ENCODE results near the gene SOD2.
"Not testable (repeated sequence)": the region's sequence is repeated elsewhere in the genome, so short reads cannot be mapped to it uniquely, and the experiment has no call there.

SOD2 gene

DNA sequence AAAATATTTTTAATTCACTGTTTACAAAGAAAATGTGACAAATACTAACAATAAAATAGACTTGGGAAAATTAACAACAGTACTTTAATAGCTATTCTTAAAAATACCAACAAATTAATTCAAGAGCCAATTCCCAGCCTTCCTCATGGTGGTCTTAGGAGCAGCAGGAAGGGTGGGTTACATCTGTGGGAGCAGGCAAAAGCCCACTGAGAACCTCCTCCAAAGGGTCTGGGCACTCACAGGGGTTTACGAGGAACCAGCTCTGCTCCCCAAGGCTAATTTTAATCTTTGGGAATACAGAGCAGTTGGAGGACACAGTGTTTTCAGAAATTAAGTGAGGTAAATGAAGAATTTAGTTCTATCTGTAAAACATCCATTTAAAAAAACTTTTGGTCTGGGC, 10.2 kb downstream of the SOD2 start:
- DNase-seq (ENCODE audit: low read depth, low spot score), result no peak

DNA sequence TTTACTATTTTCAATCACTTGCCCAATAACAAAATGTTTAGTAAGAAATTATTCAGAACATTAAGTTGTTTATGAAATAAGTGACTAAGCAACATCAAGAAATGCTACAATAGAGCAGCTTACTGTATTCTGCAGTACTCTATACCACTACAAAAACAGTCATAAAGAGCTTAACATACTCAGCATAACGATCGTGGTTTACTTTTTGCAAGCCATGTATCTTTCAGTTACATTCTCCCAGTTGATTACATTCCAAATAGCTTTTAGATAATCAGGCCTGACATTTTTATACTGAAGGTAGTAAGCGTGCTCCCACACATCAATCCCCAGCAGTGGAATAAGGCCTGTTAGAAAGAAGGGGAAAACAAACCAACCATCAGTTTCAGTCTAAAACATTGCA, 10.7 kb downstream of the SOD2 start:
- DNase-seq (ENCODE audit: low read depth, low spot score), result no peak

DNA sequence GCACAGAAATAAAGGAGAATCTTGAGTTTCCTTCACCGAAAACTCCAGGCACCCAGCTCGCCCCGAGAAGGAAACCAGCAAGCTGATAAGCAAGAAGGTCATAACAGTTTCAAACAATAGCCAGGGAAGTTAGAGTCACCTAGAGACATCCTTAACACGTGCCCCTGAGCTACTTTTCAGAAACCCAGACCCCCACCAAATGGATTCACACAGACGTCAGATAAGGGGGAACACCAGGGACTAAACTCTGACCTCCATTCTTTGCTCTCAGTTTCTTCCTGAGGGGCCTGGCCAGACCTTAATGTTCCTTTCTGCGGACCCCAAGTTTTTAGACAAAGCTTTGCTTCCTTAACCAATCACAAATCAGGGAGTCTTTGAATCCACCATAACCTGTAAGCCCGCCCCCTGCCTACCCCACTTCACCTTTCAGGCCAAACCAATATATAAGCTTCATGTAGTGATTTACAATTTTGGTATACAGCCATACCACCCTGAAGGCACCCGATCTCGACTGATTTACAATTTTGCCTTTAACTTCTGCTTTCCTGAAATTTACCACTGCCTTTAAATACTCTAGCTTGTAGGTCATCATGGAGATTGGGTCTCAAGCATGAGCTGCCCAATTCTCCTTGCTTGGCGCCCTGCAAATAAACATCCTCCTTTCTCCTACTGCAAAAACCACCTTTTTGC, 11.7 kb downstream of the SOD2 start:
- no peak for DNase-seq (ENCODE audit: low read depth, low spot score)

DNA sequence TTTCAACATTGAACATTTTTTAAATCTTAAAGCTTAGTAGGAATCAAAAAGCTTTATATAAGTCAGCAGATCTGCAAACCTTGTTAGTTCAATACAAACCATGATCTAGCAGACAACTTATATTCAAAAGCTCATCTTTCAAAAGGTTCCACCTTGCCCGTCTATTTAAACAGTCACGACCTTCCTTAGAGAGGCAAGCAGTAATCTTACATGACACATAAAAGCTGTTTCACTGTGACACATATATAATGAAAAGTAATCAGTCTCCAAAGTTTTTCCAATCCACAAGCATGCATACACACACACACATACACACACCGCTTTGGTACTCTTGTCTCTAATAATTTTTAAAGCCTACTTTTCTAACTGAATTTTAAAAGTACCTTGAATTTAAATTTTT, 12.9 kb downstream of the SOD2 start:
- DNase-seq (ENCODE audit: low read depth, low spot score), result no peak

DNA sequence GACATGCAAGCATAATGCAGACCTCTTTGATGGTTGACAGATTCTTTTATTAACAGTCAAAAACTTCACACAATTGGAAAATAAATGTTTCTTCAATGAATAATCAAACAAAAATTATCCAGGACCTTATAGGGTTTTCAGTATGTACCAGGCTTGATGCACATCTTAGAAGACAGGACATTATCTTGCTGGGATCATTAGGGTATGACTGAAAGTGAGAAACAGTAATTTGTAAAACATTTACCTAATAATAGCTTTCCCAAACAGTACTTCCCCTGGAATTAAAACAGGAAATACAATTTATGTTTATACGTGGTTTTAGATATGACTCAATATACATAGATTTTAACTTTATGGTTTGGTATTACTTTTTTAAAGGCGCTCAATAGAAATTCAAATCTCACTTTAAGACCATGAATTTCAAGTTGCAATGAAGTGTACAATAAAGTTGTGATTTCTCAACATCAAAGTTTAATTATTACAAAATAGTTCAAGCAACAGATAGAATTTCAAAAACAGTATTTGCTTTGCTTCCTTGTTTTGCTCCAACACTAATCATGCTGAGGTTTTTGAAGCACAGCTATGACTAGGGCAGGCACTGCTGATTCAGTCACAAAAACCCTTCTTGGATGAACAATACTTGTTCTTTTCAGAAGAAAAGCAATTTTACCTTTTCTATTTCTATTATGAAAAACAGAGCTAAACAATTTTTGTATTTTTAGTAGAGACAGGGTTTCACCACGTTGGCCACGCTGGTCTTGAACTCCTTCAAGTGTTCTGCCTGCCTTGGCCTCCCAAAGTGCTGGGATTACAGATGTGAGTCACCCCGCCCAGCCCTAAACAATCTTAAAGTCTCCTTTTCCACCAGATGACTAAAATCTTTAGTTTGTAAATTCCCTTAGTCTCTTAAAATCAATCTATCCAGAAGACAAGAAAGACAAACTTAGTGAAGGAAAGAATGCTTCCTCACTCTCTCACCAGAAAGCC, 13.7 kb downstream of the SOD2 start:
- DNase-seq (ENCODE audit: low read depth, low spot score), result no peak

DNA sequence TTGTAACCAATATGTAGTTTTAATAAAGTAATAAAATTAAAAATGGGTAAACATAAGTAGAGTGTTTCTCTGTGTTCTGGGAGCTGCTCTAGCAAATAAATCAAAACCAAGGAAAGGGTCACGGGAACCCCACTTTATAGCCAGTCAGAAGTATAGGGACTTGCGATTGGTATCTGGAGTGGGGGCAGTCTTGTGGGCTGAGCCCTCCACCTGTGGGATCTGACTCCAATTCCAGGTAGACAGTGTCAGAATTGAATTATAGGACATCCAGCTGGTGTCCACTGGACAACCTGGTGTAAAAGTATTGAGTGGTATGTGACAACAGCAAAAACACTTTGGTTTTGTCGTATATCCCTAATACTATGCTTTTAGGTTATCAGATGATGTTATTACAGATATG, 14.5 kb downstream of the SOD2 start:
- DNase-seq (ENCODE audit: low read depth, low spot score), result no peak

DNA sequence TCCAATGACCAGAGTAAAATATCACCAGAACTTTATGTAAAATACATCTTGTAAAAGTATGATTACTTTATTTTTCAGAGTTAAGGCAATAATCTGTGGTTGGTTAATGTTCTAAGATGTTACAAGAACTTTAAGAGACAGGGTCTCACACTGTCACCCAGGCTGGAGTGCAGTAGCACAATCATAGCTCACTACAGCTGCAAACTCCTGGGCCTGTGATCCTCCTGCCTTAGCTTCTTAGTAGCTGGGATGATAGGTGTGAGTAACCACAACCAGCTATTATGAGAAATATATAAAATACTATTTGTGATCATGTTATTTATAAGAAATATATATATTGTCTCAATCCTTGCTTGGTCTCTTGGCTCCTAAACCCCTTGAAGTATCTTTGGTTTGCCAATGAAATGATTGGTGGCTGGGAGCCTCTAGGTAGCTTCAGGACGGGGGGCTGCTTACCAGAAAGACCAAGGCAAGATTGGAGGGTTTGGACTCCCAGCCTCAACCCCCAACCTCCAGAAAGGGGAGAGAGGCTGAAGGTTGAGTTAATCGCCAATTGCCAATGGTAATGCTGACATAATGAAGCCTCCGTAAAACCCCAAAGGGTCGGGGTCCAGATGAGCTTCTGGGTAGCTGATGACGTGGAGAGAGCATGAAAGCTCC, 15.4 kb downstream of the SOD2 start:
- DNase-seq (ENCODE audit: low read depth, low spot score), result no peak

DNA sequence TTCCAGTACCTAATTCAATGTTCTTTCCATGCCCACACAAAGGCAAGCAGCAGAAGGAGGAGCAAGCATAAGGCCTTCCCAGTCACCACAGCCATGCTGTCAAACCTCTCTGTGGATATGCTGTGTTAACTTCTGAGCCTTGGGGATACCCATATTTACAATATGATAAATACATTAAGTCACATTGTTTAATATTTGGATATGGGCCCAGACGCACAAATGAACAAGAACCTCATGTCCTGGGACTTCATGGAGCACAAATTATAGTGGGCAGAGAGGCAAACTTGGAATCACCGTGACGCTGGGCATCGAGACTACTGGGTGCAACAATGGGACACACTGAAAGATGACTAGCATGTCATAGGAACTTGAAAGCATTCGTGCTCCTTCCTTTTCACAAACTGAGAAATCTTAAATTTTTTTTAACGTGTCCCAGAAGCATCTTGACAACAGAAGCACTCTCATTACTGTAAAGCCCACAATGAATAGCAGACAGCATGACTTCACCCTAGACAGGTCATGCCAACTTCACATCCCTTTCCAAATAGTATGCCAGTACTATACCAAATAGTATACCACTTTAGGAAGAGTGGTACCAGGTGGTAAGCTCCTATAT, 16.0 kb downstream of the SOD2 start:
- DNase-seq (ENCODE audit: low read depth, low spot score), result no peak

DNA sequence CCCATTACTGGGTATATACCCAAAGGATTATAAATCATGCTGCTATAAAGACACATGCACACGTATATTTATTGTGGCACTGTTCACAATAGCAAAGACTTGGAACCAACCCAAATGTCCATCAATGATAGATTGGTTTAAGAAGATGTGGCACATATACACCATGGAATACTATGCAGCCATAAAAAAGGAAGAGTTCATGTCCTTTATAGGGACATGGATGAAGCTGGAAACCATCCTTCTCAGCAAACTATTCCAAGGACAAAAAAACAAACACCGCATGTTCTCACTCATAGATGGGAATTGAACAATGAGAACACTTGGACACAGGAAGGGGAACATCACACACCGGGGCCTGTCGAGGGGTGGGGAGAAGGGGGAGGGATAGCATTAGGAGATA, 16.8 kb downstream of the SOD2 start:
- DNase-seq (ENCODE audit: low read depth, low spot score), result not testable (repeated sequence)

DNA sequence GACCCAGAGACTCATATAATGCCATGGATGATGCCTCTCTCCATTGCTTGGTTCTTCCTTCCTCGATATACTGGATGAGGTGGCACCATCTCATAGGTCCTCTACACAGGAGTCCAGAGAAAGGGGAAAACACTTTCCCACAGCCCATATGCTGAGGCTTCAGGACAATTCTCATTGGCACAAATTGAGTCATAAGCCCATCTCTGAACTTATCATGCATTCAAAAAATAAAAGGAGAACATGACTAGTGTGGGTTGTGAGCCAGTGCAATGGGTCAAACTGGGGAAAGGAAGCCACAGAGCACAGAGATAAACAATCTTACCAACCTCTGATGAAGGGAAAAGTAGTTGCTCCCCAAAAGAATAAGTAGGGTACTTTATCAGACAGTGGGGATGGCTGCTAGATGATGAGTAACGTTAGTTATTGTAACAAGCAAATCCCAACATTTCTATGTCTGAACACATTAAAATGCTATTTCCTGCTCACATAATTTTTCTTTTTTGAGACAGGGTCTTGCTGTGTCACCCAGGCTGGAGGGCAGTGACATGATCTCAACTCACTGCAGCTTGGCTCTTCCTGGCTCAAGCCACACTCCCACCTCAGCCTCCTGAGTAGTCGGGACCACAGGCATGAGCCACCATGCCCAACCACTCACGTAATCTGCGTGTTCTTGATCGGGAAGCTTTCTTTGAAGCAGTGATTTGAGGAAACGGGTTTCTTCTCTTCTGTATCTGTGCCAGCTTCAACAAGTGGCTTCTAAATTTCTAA, 27.0 kb downstream of the SOD2 start:
- DNase-seq (ENCODE audit: low read depth, low spot score), result no peak

DNA sequence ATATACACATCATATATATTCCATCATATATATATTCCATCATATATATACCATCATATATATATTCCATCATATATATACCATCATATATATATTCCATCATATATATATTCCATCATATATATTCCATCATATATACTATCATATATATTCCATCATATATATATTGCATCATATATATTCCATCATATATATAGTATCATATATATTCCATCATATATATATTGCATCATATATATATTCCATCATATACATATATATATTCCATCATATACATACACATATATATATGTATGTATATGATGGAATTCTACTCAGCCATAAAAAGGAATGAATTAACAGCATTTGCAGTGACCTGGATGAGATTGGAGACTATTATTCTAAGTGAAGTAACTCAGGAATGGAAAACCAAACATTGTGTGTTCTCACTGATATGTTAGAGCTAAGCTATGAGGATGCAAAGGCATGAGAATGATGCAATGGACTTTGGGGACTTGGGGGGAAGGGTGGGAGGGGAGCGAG, 29.6 kb downstream of the SOD2 start:
- DNase-seq (ENCODE audit: low read depth, low spot score), result not testable (repeated sequence)

DNA sequence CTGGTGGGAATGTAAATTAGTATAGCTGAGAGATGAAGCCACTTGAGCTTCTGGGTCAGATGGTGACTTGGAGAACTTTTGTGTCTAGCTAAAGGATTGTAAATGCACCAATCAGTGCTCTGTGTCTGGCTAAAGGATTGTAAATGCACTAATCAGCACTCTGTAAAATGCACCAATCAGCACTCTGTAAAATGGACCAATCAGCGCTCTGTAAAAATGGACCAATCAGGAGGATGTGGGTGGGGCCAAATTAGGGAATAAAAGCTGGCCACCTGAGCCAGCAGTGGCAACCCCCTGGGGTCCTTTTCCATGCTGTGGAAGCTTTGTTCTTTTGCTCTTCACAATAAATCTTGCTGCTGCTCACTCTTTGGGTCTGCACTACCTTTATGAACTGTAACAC, 31.1 kb downstream of the SOD2 start:
- not testable (repeated sequence) for DNase-seq (ENCODE audit: low read depth, low spot score)

DNA sequence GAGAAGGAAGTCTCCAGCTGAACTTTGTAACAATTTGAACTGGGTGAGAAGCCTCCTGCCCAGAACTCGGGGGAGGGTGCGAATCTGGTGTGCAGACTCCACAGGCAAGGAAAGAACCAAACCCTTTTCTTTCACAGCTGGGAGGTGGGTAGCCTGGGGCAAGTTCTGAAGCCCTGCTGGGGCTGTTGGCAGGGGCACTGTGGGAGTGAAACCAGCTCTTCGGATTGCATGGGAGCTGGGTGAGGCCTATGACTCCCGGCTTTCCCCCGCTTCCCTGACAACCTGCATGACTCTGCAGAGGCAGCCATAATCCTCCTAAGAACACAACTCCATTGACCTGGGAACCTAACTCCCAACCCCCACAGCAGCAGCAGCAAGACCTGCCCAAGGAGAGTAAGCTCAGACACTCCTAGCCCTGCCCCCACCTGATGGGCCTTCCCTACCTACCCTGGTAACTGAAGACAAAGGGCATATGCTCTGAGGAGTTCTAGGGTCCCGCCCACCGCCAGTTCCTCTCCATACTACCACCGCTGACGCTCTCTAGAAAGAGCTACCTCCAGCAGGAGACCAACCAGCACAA, 37.5 kb downstream of the SOD2 start:
- DNase-seq (ENCODE audit: low read depth, low spot score), result no peak

DNA sequence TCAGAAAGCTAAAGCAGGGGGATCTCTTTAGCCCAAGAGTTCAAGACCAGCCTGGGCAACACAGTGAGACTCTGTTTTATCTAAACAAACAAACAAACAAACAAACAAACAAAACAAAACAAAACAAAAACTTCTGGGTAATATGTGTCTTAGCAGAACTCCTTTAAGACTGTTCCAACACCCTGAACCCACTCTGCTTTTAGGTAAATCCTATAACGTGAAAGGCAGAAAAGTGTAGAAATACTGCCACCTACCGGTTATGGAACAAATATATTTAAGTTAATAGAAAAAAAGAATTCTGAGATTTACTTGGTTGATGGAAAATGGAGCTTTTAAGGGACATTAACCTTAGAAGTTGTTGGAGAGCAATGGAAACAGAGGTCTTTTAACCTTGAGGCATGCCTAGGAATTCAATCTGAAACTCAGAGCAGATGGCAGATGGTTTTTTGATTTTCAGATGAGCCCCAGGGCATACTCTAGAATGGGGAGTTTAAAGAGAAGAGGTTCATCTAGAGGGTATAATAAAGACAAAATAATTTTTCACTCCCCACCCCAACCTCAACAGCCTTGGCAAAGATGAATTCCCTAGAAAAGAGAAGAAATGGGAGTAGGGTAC, 38.5 kb downstream of the SOD2 start:
- no peak for DNase-seq (ENCODE audit: low read depth, low spot score)

DNA sequence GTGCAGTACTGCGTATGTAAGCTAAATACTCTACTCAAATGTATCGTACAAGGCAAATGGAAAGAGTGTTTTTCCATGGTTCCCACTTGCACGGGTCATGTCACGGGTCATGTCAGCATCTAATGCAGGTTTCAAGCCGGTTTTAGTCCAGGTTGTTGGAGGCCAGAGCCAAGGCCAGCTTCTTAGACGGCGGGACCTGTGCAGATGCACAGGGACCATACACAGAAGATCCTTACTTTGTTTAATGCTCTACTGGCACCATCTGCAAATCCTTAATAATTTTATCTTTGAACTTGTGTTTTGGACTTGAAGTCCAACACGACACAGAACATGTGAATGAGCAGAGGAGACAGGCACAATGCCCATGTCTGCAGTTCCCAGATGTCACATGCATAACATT, 42.7 kb downstream of the SOD2 start:
- no peak for DNase-seq (ENCODE audit: low read depth, low spot score)

DNA sequence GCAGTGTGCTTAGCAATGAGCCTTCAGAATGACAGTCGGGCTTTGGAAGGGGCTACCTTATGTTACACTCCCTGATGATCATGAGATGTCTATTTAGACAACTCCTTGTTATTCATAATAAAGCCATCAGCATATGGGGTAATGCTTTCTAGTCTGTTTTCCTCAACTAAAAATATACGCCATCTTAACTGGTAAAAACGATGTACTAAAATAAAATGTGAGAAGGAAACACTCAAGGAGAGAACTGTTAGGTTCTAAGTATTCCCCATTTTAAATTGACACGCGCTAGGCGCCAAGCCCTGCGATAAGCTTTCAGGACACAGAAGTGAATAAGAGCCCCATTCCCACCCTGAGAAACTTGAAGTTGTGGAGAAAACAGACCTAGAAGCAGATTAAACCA, 43.6 kb downstream of the SOD2 start:
- DNase-seq (ENCODE audit: low read depth, low spot score), result no peak

DNA sequence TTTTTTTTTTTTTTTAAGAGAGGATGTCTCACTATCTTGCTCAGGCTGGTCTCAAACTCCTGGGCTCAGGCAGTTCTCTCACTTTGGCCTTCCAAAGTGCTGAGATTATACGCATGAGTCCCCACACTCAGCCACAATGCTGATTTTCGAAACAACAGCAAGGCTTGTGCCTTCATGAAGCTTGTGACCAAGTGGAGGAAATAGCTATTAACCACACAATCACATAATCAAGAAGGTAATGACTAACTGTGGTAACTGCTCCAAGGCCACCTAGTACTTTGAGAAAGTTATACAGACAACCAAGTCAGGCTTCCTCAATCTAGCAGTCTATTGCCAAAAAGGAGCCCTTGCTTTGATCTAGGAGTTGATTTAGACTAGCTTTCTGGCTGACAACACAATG, 46.3 kb downstream of the SOD2 start:
- no peak for DNase-seq (ENCODE audit: low read depth, low spot score)

DNA sequence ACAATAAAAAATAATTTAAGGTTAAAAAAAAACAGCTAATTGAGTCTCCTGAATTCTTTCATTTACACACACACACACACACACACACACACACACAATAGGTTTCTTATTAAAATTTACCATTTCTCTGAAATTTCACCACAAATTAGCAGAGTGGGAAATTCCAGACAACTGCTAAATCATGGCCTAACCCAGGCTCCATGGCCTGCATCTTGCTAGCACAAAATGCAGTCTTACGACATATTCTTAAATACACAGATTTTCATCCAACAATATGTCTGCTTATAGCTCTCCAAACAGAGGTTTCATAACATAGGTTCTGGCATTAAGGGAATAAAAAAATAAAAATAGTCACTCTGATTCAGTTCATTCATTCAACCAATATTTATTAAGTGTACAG, 46.9 kb downstream of the SOD2 start:
- DNase-seq (ENCODE audit: low read depth, low spot score), result no peak

DNA sequence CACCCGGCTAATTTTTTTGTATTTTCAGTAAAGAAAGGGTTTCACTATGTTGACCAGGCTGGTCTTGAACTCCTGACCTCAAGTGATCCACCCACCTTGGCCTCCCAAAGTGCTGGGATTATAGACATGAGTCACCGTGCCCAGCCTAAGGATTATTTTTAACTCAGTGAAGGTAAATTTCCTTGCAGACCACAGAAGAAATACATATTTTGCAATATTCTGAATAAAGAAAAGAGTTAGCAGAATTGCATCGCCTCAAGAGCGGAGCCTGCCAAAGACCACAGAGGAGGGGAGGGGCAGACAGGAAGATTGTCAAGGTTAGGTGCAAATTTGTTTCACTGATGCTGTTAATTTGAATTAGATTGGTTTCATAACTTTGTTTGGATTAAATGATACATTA, 47.4 kb downstream of the SOD2 start:
- DNase-seq (ENCODE audit: low read depth, low spot score), result no peak

All from iPS DF 19.7 (cell line).